ENCODE measurements around the gene PLEKHD1. TPM values are rescaled to one million over a fixed set of nuclear protein-coding genes. Genes with fewer than 3 reads are reported as not detected.
A peak's percentile ranks its signal among the peaks of the same experiment; 100 is the strongest.

Gene PLEKHD1
- total and polyA plus RNA-seq, 2 of the 8 experiments (the other 6 are each of a cell fraction or from before 2014, with no cell fraction given): 0.24 to 0.48 TPM

DNA sequence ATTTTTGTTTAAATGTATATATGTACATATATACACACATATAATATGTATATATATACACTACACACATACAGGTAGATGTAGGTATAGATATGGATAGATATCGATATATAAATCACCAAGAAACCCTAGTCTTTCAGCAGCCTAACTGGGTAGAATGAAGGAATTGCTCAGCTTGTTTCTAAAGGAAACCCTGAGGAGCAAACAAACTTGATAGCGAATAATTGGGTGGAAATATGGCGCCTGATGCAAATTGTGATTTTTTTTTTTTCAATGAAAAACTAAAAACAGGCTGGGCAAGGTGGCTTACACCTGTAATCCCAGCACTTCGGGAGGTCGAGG is 90.4 kb downstream of the PLEKHD1 start:
- Histone ChIP-seq H3K4ac (replicated peaks; ENCODE audit: insufficient read length, low read depth, low read length) (no peak overlapping the region), H3K4me3 (ENCODE audit: extremely low read depth in 1 of 4, insufficient read depth in 2 of 4, low read depth in 3 of 4, low read length in 4 of 4) (peak overlapping the region in 3 of 4 experiments; percentile 57 to 68 (median 66); a peak in 4 of 8 replicates), H3K4me1 (replicated peaks in 1 of 4; ENCODE audit: control insufficient read depth in 3 of 4, insufficient read depth in 4 of 4, low read length in 3 of 4) (peaks cover 0 to 12% (median 7%) of the 10 kb centered on the region in 4 experiments; a peak in 4 of 7 replicates), H3K4me2 (ENCODE audit: insufficient read depth in 1 of 2, low read depth in 2 of 2, low read length in 2 of 2) (peak overlapping the region; percentile 54 to 93; a peak in 2 of 4 replicates), H3K79me1 (ENCODE audit: low read depth, low read length) (no peaks in the 10 kb centered on the region), H4K5ac (ENCODE audit: insufficient read length, low read depth, low read length) (no peak overlapping the region), H2BK12ac (ENCODE audit: low read depth, low read length) (no peak overlapping the region), H2BK20ac (ENCODE audit: low read length) (no peak overlapping the region), H3K23ac (ENCODE audit: insufficient read length) (no peak overlapping the region), H4K8ac (ENCODE audit: extremely low read depth, insufficient read depth, low read length) (peak overlapping the region; percentile 35; the same call in 1 of the 2 replicates), H3K56ac (replicated peaks; ENCODE audit: insufficient read length, low read depth, low read length) (no peak overlapping the region), H3K23me2 (ENCODE audit: low read depth, low read length) (peaks cover 10% of the 10 kb centered on the region; the same call in 1 of the 2 replicates), H2BK5ac (ENCODE audit: low read depth, low read length) (no peak overlapping the region), H2AFZ (ENCODE audit: low read length) (no peak overlapping the region), H3K36me3 (ENCODE audit: control insufficient read depth in 2 of 4, insufficient read depth in 4 of 4, low read length in 3 of 4) (peaks cover 0 to 26% (median 4%) of the 10 kb centered on the region in 4 experiments; a peak in 3 of 8 replicates), H3K9me3 (ENCODE audit: insufficient read depth in 2 of 2, low read depth in 1 of 2, low read length in 1 of 2) (peaks cover 0 to 23% of the 10 kb centered on the region in 2 experiments; a peak in 2 of 4 replicates), H3K79me2 (ENCODE audit: control insufficient read depth in 1 of 2, insufficient read depth in 2 of 2, low read length in 2 of 2) (no peaks in the 10 kb centered on the region), H3K9ac (replicated peaks in 1 of 4; ENCODE audit: extremely low read depth in 1 of 4, low read depth in 3 of 4, low read length in 3 of 4) (no peak overlapping the region), H4K91ac (replicated peaks; ENCODE audit: insufficient read length, low read length) (no peak overlapping the region), H2AK5ac (ENCODE audit: low read depth, low read length) (no peak overlapping the region), H3K14ac (ENCODE audit: insufficient read length) (no peak overlapping the region), H3K27me3 (replicated peaks in 1 of 4; ENCODE audit: control insufficient read depth in 3 of 4, extremely low read depth in 1 of 4, insufficient read depth in 3 of 4, low read length in 3 of 4) (peaks cover 24 to 46% (median 38%) of the 10 kb centered on the region in 4 experiments), H3K18ac (ENCODE audit: extremely low read depth, low read length) (no peak overlapping the region), H4K20me1 (replicated peaks in 1 of 2; ENCODE audit: control insufficient read depth in 1 of 2, insufficient read depth in 2 of 2, low read length in 2 of 2) (no peaks in the 10 kb centered on the region), H3K27ac (ENCODE audit: low read depth, low read length) (no peak overlapping the region), H2BK120ac (replicated peaks; ENCODE audit: low read depth, low read length) (no peak overlapping the region), H2BK15ac (ENCODE audit: low read length) (no peak overlapping the region)
- ChIA-PET CTCF (ENCODE audit: partially characterized antibody) (interaction anchor here (0.6 to 6.5 kb wide), 37 partner anchors 11 to 1498 kb away, joined by 3 to 96 read pairs (median 5); partner anchors contain the start of gene PLEKHD1), POLR2A (ENCODE audit: partially characterized antibody) (interaction anchor here (0.6 to 2.7 kb wide), 4 partner anchors 27 to 174 kb away, joined by 3 to 8 read pairs (median 6); no protein-coding TSS in a partner anchor)
- WGBS, 2 experiments (ENCODE audit: extremely low coverage in 1 of 2, insufficient coverage in 1 of 2, insufficient read length in 1 of 2, insufficient replicate concordance in 2 of 2, low coverage in 1 of 2, low lambda C conversion rate in 2 of 2, missing lambda C conversion rate in 1 of 2): 60% methylated on average over 5 of the region's 5 CpGs; no CpG with 5 or more reads in 1 of the 2 experiments
- TF ChIP-seq FOSL1 (IDR thresholded peaks at IDR 0.05; ENCODE audit: insufficient read depth, low read depth, low read length) (no peak), RNF2 (IDR thresholded peaks at IDR 0.05; ENCODE audit: borderline replicate concordance, low read depth, low read length, missing control alignments, poor library complexity, severe bottlenecking) (no peak), BACH1 (IDR thresholded peaks at IDR 0.05; ENCODE audit: low read length) (no peak), SAP30 (IDR thresholded peaks at IDR 0.05; ENCODE audit: insufficient read depth, insufficient replicate concordance, low read length) (no peak)
- FAIRE-seq: no peak
- DNase-seq (ENCODE audit: low read depth in 1 of 2, low spot score in 2 of 2): no peak
